Measurements from ENCODE around the gene BCR.

The BCR gene

DNA sequence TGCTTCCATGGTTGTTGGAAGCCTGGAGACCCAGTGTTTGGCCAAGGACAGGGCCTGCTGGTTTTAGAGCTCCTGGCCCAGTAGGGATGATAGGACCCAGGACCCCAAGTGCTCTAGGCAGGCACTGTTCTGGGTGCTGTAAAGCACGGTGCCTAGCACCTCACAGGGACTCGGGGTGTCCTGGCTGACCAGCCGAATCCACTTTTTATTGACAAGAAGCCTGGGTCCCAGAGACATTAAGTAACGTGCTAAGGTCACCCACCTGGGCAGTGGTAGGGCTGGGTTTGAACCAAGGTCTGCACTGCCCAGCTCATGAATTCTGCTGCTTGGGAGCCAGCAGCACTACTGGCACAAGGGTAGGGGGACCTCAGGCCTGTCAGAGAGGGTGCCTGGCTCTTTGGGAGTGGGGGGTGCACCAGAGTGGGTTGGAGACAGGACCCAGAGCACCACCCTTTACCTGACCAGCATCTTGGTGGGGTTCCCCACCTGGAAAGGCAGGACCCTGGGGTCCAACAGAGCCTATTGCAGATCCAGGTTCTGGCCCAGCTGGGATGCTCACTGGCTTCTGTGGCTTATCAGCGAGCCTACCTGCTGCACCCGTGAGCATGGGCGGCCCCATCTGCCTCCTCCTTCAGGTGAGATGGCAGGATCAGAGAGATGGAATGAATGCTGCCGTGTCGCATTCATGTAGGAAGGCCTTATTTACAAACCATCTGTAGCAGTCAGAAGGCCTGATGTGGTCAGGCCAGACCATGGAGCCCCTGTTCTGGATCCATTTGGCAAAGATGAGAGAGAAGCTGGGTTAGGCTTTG lies 52.0 kb downstream of the BCR start:
- no peak for DNase-seq

DNA sequence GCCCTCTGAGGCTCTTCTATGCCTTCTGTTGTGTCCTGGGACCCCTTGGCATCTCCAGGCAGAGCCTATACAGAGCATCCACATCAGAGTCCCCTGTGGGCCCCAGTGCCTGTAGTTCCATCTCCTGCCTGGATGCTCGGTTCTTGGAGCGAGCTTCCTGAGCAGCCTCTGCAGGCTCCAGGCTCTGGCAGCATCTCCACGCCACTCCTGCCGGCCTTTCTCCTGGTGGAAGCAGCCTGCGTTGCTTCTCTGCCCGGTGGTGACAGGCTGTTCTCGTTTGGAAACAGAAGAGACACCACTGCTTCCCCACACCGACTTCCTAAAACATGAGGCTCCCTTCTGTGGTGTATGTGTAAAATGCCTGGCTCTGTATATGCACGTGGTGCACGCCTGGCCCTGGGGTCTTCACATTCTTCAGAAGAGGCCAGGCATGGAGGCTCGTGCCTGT lies 52.8 kb downstream of the BCR start:
- no peak for DNase-seq

DNA sequence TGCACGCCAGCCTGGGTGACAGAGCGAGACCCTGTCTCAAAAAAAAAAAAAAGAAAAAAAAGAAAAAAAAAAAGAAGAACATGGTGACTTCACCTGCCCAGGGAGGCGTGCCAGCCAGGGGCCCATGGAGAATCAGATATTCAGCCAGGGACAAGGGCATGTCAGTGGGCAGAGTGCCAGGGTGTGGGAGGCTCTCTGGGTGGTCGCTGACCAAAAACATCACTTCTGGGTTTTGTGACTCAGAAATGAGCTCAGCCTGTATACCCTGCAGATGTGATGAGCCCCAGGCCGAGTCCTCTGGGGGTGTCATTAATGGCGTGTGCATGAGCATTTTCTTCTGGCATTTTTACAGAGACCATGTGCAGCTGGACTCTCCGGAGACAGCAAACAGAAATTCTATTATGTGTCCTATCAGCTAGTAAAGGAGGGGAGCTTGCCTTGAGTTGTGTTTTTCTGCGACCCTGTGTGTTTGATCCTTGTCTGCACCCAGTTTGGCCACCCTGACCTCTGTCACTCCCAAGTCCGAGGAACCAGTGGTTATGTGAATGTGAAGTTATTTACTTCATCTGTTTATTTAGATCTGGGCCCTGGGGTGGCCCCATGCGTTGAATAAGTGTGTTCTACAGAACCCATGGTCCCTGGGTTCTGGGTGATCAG lies 53.6 kb downstream of the BCR start:
- DNase-seq, result no peak

DNA sequence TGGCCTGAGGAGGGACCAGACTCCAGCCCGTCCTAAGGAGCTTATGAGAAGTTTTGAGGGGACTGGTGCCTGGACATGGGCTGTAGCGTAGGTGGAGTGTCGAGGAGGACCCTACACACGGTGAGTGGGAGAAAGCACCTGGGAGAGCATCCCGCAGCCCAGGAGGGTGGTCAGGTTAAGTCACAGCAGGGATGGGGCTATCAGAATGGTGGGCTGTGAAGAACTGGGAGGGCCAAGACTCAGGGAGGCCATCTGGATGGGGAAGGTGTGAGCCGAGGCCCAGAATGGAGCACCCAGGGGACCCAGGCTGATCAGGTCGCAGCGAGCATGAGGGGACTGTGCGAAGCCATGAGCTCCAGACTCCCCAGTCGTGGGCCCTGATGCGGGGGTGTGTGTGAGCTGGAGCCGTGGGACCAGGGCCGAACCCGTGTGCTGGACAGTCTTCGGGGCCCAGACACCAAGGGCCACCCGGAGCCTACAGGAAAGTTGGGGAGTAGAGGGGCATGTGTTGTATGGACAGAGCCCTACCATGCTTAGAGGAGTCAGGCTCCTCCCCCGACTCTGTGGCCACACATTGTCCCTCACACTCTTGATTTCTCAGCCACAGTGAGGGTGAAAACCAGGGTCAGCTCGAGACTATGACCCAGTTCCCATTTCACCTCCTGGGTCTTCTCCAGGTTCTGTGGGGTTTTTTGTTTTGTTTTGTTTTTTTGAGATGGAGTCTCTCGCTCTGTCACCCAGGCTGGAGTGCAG lies 54.3 kb downstream of the BCR start:
- no peak for DNase-seq

DNA sequence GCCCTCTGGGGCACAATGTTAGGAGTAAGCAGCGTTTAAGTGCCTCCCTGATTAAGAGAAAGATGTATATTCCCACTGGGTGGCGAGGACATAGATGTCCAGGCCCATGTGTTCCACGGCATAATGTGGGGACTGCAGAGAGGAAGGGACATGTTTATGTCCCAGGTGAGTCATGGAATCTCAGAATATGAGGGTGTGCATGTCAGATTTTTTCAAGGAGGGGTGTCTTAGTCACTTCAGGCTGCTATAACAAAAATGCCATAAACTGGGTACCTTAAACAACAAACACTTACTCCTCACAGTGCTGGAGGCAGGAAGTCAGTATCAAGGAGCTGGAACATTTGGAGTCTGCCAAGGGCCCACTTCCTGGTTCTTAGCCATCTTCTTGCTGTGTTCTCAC lies 55.1 kb downstream of the BCR start:
- no peak for DNase-seq

DNA sequence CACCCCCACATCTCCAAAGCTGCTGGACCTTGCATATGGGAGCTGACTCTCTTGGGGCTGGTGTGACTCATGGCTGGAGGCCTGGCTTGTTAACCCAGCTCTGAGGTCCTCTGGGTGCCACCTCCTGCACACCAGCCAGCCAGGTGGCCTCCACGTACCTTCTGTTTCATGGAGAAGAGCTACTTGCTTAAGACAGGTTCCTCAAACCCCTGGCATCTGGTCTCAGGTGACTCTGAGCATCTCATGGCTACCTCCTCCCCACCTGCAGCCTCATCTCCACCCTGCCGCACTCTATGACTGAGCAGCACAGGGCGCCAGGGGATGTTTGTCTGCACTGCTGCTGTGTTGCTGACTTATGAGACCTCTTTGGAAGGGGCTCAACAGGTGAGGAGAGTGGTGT lies 55.7 kb downstream of the BCR start:
- no peak for DNase-seq

DNA sequence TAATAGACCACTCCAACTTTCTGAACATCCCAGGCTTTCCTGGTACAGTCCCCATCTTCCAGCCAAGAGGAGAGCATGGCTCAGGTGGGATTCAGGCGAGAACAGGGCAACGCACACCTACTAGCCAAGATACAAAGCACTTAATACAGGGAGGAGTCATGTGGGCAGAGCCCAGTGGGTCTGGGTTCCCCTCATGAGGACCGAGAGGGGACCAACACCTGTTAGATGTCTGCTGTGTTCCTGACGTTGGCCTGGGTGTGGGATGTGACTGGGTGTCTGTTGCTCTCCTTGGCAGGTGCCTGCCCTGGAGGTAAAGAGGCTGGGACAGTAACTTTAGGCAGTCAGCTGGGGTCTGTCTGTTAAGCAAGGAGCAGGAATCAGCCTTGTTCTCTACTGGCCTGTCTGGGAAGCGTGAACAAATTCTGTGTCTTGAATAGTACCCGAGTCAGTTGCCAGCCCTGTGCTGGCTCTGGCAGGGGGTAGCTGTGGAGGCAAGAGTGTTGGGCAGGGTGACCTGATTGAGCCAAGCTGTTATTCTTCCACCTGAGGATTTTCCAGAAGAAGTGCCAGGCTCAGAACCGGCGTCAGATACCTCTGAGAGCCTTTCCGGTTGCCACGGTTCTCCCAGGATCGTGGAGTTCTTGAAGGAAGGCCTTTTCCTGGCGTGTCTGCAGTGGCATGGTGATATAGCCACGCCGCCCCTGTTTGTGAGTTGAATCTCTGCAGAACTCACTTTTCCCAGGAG lies 56.3 kb downstream of the BCR start:
- no peak for DNase-seq

DNA sequence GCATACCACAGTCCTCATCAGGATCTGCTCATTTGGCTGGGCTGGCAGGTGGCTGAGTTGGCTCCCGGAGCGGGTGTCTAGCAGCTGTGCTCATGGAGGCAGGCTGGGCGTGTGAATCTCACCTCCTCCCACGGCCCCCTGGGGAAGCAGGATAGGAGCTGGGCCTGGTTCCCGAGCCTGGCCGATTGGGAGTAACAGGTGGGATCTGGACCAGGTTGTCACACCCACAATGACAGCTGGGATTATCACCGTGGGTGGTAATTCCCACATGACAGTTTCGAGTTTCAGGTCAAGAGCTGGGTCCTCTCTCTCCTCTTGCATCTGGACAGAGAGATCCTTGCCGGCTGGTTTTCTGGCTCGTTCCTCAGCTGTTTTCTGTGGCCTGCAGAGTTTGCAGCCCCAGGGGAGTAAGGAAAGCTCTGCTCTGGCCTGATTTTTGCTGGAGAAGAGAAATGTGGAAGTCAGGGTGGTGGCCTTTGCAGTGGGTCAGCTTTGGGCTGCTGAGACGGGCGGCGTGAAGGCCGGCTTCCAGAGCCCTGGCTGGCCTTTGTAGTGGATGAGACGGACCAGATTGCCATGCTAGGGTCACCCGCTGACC lies 57.0 kb downstream of the BCR start:
- no peak for DNase-seq

DNA sequence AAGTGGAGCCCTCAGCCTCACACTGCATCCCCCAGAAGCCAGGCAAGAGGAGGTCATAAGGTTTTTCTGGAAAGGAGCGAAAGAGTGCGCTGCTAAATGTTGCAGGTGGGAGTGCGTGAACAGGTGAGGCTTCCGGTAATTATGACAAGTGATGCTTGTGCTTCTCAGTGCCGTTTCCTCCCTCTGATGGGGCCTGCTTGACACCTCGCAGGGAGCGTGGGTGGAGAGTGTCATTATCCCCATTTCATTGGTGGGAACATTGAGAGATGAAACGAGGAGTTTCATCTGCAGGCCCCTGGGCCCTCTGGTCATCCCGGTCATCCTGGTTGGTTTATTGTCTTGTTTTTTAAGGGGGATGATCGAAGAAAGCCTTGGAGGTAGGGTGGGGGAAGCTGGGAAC lies 57.5 kb downstream of the BCR start:
- DNase-seq, result no peak

DNA sequence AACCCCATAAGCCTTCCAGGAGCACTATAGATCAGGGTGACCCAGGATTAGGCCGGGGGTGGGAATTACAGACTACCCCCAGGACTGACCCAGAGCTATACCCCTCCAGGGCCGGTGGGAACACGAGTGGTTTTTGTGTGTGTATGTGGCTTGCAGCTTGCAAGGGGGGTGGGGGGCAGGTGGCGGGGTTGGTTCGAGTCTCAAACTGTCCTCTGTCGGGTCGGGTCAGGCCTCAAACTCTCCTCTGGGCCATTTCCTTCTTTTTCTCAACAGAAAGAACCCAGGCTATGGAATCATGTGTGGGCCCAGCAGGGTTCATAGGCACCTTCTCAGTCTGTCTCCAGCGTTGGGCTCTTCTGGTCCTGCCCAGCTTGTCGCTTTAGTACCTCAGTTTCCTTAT lies 58.4 kb downstream of the BCR start:
- no peak for DNase-seq

DNA sequence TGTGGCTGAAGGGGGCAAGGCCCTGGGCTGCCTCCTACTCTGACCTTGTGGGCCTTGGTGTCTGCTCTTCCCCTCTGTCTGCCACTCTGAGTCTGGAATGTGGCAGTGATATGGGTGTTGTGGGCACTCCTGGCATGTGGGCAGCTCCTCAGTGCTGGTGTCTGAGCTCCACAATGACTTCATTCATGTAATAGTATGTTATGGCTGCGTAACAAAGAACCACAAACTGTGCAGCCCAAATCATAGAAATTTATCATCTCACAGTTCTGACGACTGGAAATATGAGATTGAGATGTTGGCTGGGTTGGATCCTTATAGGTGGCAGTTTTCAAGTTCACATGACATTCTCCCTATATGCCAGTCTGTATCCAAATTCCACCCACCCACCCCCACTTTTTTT lies 59.1 kb downstream of the BCR start:
- no peak for DNase-seq

DNA sequence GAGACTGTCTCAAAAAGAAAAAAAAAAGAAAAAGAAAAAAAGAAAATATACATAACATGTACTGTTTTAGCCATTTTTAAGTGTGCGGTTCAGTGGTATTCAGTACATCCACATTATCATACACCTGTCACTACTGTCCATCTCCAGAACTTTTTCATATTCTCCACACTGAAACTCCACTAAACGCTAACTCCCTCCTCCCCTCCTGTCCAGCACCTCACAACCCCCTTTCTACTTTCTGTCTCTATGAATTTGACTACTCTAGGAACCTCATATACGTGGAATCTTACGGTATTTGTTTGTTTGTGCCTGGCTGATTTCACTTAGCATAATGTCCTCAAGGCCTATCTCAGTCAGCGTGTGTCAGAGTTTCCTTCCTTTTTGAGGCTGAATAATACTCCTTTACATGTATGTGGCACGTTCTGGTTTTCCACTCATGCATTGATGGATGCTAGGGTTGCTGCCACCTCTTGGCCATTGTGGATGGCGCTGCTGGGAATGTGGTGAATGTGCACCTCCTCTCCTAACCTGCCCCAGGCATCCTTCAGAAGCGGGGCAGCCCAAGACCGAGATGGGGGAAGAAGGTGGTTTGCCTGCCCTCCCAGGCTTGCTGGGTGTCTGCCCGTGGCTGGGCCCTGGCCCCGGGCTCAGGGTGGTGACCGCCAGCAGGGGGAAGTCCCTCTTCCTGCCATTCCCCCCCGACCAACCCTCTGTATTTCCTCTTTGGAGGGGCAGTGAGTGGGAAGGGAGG lies 60.5 kb downstream of the BCR start:
- DNase-seq, result no peak

DNA sequence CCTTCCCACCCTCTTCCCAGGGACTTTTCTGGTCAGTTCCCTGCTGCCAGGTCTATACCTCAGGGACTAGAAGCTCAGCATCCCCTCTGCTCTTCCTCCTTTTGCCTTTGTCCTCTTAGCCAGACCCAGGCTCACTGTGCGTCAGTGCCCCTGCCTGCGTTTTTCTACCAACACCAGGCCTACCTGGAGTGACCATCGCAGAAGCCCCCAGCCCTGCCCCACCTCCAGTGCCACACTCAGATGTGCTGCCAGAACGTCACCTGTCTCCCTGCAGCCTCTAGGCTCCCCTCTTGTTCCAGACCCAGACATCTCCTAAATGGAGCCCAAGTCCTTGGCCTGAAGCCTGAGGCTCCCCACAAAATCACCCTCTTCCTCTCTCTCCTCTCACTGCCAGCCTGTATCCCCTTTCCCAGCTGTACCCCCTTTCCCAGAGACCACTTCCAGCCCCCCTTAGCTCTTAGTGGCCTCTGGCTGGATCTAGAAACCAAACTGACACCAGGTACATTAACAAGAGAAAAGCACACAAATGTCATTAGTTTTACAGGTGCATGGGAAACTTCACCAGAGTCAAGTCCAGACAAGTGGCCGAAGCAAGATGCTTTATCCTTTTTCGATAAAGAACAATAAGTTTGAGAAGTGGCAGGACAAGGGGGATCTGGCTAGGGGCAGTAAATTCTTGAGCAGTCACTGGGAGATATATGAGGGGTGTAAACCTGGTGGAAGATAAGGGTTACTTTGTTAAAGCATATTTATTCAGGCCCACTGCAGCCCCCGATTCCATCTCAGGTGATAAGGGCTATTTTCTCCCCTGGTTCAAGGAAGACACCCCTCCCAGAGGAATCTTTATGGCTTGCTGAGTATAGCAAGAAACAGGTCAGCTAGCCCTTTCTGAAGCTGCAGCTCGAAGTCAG lies 61.5 kb downstream of the BCR start:
- no peak for DNase-seq

DNA sequence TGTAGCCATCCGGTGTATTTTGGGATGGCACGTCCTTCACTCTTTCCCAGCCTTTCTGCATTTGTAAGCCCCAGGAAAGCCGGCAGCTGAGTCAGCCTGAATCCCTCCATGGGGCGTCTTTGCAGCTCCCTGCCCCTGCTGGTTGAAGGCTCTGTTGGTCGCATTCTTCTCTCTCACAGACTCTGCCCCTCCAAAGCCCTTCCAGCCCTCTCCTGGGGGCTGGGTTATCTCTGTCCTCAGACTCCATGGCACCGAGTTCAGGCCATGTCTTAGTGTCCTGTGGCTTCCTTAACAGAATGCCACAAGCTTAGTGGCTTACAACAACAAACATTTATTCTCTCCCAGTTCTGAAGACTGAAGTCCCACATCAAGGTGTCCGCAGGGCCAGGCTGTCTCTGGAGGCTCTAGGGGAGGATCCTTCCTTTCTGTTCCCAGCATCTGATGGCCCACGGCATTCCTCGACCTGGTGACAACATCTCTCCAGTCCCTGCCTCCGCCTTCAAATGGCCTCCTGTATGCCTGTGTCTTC lies 62.2 kb downstream of the BCR start:
- no peak for DNase-seq

DNA sequence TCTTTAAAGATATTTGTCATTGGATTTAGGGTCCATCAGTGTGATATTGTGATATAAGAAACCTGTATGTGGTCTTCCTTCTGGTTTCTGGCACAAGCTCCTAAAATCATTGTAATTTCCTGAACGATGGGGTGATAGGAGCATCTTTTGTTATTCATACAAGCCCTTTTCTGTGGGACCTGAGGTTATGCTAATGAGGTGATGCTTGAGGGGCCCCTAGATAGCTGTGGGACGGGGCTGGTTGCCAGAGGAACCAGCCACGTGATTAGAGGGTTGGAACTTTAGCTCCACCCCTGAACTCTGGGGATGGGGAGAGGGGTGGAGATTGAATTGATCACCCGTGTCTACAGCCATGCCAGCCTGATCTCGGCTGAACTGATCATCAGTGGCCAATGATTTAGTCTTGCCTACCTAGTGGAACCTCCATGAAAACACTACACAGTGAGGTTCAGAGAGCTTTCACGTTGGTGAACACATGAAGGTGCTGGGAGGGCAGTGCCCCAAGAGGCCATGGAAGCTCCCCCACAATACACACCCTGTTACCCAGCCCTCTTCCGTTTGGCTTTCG lies 62.8 kb downstream of the BCR start:
- peak; percentile 56 for DNase-seq

DNA sequence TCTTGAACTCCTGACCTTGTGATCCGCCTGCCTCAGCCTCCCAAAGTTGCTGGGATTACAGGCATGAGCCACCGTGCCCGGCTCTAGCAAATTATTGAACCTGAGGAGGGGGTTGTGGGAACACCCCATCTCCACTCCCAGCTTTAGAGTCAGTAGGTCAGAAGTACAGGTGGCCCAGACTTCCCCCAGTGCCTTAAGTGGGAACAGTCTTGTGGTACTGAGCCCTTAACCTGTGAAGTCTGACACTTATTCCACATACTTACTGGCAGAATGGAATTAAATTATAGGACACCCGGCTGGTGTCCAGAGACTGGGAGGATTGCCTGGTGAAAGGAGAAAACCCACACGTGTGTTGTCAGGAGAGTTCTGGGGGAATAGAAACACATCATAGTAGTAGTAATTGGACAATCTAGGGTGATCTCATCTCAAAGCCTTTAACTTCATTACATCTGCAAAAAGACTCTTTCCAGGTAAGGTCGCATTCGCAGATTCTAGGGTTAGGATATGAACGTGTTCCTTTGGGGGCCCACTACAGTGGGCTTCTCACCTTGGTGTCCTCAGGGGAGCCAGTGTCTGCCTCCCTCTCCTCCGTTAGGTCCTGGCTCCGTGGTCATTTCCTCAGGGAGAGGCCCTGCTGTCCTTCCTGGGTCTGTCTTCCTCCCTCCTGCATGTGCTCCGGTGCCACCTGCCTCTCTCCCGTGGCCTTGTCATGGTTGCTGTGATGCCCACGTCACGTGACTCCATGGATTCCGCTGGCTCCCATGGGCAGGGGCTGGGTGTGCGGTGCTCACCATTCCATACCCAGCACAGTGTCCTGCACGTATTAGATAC lies 63.8 kb downstream of the BCR start:
- DNase-seq, result no peak

DNA sequence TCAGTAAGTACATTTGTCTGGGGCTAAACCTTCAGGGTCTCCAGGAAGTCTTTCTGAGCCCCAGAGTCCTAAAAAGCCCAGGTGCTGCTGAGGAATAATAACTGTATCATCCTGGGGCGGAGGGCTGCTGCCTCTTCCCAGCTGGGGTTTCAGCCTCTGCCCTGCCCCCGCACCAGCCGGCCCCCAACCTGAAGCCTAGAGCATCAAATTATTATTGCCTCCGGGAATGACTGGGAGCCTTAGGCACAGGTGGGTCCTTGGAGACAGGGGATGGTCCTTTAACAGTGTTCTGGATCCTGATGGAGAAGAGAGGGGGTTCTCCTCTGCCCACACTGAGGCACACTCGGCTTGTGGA lies 64.4 kb downstream of the BCR start:
- DNase-seq, result no peak

DNA sequence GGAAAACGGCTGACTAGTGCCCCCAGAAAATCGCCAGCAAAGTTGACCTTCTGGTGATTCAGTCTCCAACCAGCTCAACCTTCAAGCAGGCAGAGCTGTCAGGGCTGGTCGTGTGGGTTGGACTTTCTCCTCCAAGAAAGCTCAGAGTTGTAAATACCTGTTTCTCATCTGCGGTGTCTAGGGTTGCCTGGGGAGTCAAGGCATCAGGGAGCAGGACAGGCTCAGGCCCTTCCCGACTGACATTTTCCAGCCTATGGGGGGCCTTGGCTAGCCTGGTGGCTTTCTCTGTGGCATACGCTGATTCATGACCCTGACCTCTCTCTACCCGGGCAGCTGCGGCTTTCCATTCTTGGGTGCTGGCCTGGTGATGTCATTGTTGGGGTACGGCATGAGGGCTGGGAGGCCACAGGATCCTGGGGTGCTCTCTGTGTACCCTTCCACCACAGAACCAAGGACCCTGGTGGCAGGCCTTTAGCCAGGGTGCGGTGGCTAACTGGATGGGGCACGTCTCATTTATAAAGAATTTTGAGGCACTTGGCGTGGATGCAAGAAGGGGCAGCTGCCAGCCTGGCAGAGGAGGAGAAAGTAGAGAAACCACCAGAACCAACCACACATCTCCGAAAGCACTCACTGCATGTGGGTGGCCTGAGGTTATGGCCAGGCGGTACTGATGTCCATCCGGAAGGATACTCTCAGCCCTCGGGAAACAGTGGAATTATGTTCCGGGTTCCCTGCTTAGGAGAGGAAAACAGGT lies 64.9 kb downstream of the BCR start:
- no peak for DNase-seq

DNA sequence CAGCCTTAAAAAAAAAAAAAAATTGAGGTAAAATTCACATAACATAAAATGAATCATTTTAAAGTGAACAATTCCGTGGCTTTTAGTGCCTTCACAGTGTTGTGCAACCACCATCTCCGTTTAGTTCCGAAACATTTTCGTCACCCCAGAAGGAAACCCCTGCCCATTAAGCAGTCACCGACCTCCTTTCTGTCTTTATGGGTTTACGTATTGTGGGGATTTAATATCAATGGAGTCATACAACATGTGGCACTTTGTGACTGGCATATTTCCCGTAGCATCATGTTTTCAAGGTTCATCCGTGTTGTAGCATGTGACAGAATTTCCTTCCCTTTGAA lies 65.5 kb downstream of the BCR start:
- DNase-seq, result no peak

Measured in effector CD4-positive, alpha-beta T cell (primary cell).